ENCODE results near the gene SND1. TPM values are rescaled to one million over a fixed set of nuclear protein-coding genes. Genes with fewer than 3 reads are reported as not detected.
"Not testable (repeated sequence)": the region's sequence is repeated elsewhere in the genome, so short reads cannot be mapped to it uniquely, and the experiment has no call there.

The SND1 gene
- total RNA-seq, 1 experiment from 2014 or later = 111 TPM

DNA sequence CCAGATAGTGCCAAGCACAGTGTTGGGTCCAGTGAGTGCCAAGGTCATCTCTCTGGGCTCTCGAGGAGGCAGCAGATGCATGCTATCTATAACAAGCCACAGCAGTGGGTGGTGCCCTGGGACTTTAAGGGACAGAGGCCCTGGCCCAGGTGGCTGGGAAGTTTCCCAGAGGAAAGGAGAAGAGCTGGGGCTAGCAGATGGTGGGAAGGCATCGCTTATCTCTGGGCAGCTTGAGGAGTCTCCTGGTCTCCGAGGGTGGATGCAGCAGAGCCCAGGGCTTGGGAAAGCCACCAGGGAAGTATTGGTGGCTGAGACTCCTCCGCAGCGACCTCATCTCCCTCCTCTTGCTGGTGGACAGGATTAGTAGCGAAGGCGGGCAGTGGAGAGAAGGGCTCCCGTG is 442.7 kb downstream of the SND1 start:
- no peak for DNase-seq (ENCODE audit: low spot score)

- DNase-seq (ENCODE audit: low spot score) = no peak
Measured at GRCh38 chr7:128097211-128097731, 445.3 kb downstream of the SND1 start.

GRCh38 chr7:128098629-128099028 is 446.6 kb downstream of the SND1 start:
- DNase-seq (ENCODE audit: low spot score) = no peak

- DNase-seq (ENCODE audit: low spot score) = no peak
Measured at GRCh38 chr7:128099204-128099671, 447.2 kb downstream of the SND1 start.

DNA sequence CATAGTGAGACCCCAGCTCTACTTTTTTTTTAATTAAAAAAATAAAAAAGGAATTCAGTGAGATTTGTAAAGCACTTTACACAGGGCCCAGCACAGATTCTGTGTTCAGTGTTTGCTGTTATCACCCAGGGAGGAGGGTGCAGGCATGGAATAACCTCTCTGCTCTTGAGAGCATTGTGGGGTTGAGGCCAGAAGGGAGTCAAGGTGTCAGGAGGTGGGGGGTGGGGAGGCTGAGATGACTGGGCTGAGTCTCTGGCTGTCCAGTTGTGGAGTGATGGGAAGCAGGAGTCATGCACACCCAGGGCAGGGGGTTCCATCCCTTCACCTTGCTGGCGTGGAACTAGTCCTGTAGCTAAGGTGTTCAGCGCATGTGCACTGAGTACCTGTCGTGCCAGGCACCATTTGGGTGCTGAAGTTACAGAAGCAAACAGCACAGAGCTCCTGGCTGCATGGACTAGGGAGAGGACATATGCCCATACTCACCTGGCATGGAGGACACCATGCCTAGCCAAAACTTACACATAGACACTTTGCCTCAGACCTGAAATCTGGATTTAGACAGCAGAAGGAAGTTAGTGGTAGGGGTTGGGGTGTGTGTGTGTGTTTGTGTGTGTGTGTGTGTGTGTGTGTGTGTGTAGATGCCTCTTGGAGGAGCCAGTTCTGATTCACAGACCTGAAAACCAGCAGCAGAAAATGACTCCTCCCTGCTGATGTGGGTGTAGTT is 448.4 kb downstream of the SND1 start:
- no peak for DNase-seq (ENCODE audit: low spot score)

DNA sequence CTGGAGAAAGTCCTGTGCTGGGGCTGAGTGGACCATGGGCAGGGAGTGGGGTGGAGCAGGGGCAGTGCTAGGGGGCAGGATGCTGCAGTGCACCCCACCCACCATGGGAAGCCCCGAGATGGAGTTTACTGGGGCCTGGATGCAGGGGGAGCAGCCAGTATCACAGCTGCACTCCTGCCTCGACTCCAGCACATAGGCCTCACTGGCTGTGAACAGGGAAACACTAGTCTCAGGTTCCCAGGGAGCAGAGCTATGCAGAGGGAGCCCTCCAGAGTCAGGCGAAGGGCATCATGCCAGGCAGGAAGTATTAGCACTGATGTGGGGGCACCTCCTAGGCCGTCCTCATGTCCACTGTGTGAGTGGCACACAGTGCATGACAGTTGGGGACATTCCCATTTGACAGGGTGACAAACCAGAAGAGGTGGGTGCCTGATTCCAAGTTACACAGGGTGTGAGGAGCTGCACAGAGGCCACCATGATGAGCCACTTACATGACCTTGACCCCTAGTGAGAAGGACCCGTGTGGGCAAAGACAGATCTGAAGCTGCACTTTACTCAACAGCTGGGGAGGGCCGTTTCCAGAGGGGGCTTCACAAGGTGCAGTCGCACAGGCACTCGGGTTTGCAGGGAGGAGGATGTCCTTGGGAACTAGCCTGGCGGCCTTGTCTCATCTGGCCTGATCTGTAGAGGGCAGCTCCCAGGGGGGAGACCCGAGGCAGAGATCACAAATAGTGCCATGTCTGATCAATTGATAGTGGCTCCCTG is 449.1 kb downstream of the SND1 start:
- no peak for DNase-seq (ENCODE audit: low spot score)

DNA sequence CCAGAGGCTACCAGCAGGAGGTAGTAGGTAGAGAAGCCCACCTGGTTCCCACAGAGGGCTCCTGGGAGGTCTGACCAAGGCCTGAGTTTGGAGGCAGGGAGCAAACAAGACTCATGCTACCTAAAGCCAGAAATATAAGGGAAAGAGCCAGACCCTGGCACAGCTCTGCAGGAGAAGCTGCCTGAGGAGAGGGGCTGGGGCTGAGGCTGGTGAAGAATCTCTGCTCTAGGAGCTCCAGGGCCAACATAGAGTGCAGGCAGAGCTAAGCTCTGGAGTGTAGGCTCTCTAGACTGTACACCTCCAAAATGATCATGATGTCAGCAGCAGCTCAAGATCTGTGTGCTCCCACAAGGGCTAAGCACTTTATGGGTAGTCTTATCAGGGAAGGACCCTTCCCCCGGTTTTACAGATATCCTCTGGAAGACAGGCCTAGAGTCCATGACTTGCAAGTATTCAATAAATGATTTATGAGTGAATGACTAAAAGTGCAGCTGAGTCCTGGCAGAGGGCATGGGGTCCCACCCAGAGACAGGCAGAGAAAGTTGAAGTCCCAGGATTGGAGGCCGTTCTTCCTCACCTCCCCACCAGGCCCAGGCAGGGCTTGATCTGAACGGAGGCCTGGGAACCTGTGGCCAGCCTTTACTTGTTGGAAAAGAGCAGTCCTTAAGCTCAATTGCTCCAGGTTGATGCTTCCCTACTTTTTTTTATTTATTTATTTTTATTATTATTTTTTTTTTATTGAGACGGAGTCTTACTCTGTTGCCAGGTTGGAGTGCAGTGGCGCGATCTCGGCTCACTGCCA is 450.7 kb downstream of the SND1 start:
- no peak for DNase-seq (ENCODE audit: low spot score)

- no peak for DNase-seq (ENCODE audit: low spot score)
Measured at GRCh38 chr7:128103498-128104107, 451.6 kb downstream of the SND1 start.

GRCh38 chr7:128104108-128104742 is 452.2 kb downstream of the SND1 start:
- no peak for DNase-seq (ENCODE audit: low spot score)

GRCh38 chr7:128105228-128106022 is 453.4 kb downstream of the SND1 start:
- DNase-seq (ENCODE audit: low spot score) = no peak

- no peak for DNase-seq (ENCODE audit: low spot score)
Measured at GRCh38 chr7:128106821-128107220, 454.8 kb downstream of the SND1 start.

DNA sequence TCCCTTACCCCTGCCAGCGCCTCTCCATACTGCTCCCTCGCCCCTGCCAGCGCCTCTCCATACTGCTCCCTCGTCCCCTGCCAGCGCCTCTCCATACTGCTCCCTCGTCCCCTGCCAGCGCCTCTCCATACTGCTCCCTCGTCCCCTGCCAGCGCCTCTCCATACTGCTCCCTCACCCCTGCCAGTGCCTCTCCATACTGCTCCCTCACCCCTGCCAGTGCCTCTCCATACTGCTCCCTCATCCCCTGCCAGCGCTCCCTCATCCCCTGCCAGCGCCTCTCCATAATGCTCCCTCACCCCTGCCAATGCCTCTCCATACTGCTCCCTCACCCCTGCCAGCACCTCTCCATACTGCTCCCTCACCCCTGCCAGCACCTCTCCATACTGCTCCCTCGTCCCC is 455.5 kb downstream of the SND1 start:
- DNase-seq (ENCODE audit: low spot score) = not testable (repeated sequence)

GRCh38 chr7:128108129-128108528 is 456.1 kb downstream of the SND1 start:
- no peak for DNase-seq (ENCODE audit: low spot score)

- no peak for DNase-seq (ENCODE audit: low spot score)
Measured at GRCh38 chr7:128108641-128109423, 456.8 kb downstream of the SND1 start.

DNA sequence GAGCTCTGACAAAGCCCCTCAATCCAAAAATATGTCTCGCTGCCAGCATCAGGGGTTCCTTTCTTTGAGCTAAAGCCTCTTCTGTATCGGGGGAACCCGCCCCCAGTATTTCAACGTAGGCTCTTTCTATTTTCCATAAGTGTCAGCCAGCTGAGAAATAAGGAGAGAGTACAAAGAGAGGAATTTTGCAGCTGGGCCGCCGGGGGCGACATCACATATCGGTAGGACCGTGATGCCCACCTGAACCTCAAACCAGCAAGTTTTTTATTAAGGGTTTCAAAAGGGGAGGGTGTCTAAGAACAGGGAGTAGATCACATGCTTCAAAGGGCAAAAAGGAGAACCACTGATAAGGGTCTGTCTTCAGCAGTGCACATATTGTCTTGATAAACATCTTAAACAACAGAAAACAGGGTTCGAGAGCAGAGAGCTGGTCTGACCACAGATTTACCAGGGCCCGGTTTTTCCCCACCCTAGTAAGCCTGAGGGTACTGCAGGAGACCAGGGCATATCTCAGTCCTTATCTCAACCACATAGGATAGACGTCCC is 457.5 kb downstream of the SND1 start:
- not testable (repeated sequence) for DNase-seq (ENCODE audit: low spot score)

- DNase-seq (ENCODE audit: low spot score) = no peak
Measured at GRCh38 chr7:128110641-128111364, 458.8 kb downstream of the SND1 start.

GRCh38 chr7:128112018-128112780 is 460.2 kb downstream of the SND1 start:
- DNase-seq (ENCODE audit: low spot score) = no peak

GRCh38 chr7:128112781-128113221 is 460.8 kb downstream of the SND1 start:
- no peak for DNase-seq (ENCODE audit: low spot score)
